ENCODE measurements around the gene ARID4A.
A peak's percentile ranks its signal among the peaks of the same experiment; 100 is the strongest.
"Not testable (repeated sequence)": the region's sequence is repeated elsewhere in the genome, so short reads cannot be mapped to it uniquely, and the experiment has no call there.

Gene ARID4A

GRCh38 chr14:58367296-58367695, 68.9 kb downstream of the ARID4A start:
- no peak for DNase-seq

GRCh38 chr14:58368956-58369355, 70.6 kb downstream of the ARID4A start:
- DNase-seq = no peak

- no peak for DNase-seq
Measured at GRCh38 chr14:58376791-58377190, 78.4 kb downstream of the ARID4A start.

GRCh38 chr14:58390830-58391229, 92.5 kb downstream of the ARID4A start:
- no peak for DNase-seq

- no peak for DNase-seq
Measured at GRCh38 chr14:58395562-58395811, 97.1 kb downstream of the ARID4A start.

- peak; percentile 74 for DNase-seq
Measured at GRCh38 chr14:58395812-58396788, 97.7 kb downstream of the ARID4A start, which contains the start of gene TOMM20L. TSS of gene TOMM20L (plus strand) at chr14:58395930. CDS start at chr14:58395958, 28 bp downstream.

GRCh38 chr14:58397156-58397555, 98.8 kb downstream of the ARID4A start:
- DNase-seq = no peak

- no peak for DNase-seq
Measured at GRCh38 chr14:58398495-58398894, 100.1 kb downstream of the ARID4A start.

- no peak for DNase-seq
Measured at GRCh38 chr14:58398895-58399294, 100.5 kb downstream of the ARID4A start.

GRCh38 chr14:58401587-58401986, 103.2 kb downstream of the ARID4A start:
- no peak for DNase-seq

GRCh38 chr14:58408681-58409215, 110.4 kb downstream of the ARID4A start:
- no peak for DNase-seq

GRCh38 chr14:58414845-58415244, 116.5 kb downstream of the ARID4A start:
- DNase-seq = no peak

- DNase-seq = no peak
Measured at GRCh38 chr14:58415636-58416547, 117.5 kb downstream of the ARID4A start.

GRCh38 chr14:58416934-58417333, 118.6 kb downstream of the ARID4A start:
- not testable (repeated sequence) for DNase-seq
